ENCODE data around the gene AMH.
A peak's percentile ranks its signal among the peaks of the same experiment; 100 is the strongest.

Gene AMH

DNA sequence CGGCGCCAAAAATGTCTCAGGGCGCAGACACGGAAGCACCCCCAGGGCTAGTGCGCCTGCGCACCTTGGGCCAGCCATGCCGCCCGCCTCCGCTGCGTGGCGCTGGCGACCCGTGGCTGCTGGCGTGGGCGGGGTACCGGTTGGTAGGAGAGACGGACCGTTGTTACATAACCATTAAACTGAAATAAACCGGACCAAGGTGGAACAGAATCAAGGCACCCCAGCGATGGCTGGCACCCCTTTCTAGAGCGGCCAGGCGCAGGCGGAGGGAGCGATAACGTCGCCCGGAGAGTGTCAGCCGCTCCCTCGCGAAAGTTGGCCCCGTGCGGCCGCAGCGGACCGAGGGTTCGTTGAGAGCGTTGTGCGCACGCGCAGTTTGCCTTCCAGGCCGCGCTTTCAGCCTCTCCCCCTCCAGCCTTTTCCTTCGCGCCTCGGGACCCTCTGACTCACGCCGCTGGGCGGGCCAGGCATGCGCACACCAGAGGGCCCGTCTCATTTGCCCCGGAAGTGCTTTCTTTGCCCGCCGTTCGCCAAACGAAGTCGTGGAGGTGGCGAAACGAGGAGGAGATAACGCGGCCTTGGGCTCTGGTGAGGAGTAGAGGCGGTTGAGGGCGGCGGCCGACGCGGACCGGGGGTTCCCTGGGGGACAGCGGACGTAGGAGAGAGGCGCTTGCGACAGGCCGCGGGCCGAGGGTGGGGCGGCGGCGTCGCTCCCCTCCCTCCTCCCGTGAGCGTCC is 12.6 kb upstream of the AMH start, which contains the start of the genes PLEKHJ1 and SF3A2:
Gene PLEKHJ1 (minus strand): TSS at position 16 of the 737 bp plus-strand sequence. CDS start 81 bp downstream, outside the sequence.
Gene SF3A2 (plus strand): TSS at position 511 of the 737 bp plus-strand sequence. CDS start 6,595 bp downstream, outside the sequence.
- peak; percentile 98 for DNase-seq

DNA sequence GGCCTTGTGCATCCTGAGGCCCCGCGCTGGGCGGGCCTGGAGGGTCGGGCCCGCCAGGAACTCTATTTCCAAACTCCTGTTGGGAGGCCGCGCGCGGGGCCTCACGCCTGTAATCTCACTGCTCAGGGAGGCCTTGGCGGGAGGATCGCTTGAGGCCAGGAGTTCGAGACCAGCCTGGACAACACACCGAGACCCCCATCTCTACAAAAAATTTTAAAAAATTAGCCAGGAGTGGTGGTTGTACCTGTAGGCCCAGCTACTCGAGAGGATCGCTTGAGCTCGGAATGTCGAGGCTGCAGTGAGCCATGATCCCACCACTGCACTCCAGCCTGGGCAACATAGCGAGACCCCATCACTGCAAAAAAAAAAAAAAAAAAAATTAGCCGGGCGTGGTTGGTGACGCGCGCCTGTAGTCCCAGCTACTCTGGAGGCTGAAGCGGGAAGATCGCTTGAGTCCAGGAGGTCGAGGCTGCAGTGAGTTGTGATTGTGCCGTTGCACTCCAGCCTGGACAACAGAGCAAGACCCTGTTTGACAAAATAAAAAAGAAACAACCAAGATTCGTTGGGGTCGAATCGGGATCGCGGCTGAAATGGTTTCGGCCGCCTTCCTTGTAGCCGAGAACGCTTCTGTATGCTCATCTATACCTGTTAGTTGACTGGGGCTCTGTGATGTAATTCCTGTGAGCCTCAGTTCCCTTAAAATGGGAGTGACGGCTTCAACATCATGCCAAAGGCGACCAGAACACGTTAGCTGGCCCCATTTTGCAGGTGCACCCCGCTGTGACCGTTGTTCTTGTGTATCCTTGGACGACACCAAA is 11.9 kb upstream of the AMH start:
- DNase-seq, result no peak

DNA sequence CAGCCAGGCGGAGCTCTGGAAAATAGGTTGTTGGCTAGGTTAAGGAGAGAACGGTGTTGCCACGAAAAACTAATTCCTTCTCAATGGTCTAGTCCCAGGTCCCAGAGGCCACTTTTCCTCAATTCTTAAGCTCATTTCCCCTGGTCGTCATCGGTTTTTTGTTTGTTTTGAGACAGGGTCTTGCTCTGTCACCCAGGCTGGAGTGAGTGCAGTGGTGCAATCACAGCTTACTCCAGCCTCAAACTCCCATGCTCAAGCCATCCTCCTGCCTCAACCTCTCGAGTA is 11.3 kb upstream of the AMH start:
- no peak for DNase-seq

DNA sequence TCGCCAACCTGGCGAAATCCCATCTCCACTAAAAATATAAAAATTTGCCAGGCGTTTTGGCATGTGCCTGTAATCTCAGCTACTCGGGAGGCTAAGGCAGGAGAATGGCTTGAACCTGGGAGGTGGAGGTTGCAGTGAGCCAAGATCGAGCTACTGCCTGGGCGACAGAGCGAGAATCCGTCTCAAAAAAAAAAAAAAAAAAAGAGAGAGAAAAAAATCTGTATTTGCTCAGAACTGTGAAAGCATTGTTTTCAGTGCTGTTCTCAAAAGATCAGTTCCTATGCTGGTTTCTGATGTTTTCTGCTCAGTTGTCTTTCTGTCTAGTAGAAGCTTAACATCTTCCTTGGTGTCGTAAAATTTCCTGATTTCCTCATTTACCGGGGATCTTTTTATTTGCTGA is 9.9 kb upstream of the AMH start:
- no peak for DNase-seq

DNA sequence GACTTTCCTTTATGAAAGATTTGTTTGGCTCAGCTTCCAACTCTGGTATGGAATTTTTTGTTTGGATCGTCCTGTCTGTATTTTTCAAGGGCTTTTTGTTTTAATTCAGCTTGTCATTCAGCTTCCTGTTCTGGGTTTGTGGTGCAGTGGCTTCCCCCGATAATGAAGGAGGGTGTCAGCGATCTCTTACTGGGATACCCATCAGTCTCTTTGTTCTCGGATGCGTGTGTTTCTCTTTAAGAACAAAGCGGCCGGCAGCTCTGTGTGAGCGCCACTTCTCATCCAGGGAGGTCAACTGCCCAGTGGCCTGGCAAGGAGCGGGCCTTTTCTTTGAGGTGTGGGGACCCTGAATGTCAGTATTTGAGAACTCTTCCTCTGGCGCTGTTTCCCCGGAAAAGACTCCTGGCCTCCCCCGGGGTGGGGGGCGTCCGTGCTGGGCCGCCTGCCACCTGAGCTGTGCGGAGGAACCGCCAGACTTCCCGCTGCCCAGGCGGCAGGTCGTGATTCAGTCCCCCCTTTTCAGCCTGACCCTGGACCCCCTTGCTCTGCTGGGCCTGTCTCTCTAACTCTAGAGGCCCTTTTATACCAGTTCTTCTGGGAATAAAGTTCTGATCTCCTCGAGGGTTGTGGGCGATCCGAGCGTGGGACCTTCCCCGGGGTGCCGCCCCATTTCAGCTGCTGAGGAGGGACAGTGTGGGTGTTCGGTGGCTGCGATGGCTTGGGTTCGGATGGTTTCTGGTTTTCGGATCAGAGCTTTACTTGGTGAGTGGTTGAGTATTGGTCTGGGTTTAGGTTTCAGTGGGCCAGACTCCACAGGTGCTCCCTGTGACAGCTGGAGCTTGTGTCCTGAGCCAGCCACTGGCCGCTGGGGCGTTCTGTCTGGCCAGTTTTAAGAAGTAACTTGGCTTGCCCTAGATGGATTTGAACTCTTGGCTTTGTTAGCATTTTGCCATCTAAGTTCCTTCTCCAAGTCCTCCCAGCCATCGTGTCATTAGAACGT is 9.1 kb upstream of the AMH start:
- DNase-seq, result no peak

DNA sequence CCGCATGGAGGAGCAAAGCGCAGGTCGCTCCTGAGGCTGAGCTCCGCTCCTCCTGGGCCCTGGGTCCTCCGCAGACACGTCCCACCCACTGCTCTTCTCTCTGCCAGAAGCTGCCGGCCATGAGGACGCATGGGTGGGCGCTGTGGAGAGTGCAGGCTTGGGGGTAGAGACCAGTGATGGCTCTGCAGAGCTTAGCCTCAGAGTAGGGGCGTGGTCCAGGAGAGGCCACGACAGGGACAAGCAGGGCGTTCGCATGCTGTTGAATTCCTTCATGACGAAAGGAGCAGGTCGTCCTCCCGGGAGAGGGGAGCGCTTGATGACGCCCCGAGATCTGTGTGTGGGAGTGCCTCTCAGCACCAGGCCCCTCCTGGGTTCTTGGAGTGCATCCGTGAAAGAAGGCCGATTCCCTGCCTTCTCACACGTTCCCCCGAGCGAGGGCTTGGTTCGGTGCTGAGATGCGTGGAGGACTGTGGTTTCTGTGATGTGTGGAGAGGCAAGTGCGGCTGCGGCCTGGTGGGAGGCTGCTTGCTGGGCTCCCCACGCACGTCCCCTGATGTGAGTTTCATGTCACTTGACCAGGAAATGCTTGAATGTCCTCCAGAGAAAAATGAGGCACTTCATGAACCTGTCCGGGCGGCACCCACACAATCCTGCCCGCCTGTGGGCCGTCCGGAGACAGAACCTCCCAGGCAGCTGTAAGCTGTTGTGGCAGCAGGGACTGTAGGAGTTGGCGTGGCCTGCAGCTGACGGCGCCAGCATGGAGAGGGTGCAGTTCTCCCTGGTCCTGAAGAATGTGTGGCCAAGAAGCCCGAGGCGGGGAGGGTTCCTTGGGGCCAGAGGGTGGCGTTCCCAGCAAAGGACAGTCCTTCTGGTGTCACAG is 8.0 kb upstream of the AMH start:
- DNase-seq, result no peak

DNA sequence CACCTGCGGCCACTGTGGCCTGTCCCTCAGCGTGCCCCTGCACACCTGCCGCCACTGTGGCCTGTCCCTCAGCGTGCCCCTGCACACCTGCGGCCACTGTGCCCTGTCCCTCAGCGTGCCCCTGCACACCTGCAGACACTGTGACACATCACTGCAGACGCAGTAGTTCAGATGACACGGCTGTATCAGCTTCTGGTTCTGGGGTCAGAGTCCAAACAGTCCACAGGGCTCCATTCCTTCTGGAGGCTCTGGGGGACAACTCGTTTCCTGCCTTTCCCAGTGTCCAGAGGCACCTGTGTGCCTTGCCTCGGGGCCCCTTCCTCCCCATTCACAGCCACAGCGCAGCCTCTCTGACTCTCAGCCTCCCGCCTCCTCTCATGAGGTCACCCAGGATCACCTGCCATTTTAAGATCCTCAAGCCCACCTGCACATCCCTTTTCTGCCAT is 7.0 kb upstream of the AMH start:
- no peak for DNase-seq

DNA sequence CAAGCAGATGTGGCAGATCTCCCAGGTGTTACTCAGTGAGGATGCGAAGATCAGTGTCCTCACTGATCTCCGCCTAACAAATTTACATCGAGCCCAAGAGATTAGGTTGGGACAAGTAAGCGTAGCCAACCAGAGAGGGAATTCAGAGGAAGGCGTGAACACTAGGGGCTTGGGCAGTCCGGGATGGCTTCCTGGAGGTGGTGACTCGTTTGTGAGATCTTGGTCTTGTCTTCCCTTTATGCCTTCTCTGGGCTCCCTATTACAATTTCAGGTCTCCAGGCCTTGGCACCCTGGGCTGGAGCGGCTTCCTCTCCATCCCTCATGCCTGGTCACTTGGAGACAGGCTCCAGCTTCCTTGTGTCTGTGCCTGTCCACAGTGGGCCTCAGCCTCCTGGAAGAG is 6.3 kb upstream of the AMH start:
- no peak for DNase-seq

DNA sequence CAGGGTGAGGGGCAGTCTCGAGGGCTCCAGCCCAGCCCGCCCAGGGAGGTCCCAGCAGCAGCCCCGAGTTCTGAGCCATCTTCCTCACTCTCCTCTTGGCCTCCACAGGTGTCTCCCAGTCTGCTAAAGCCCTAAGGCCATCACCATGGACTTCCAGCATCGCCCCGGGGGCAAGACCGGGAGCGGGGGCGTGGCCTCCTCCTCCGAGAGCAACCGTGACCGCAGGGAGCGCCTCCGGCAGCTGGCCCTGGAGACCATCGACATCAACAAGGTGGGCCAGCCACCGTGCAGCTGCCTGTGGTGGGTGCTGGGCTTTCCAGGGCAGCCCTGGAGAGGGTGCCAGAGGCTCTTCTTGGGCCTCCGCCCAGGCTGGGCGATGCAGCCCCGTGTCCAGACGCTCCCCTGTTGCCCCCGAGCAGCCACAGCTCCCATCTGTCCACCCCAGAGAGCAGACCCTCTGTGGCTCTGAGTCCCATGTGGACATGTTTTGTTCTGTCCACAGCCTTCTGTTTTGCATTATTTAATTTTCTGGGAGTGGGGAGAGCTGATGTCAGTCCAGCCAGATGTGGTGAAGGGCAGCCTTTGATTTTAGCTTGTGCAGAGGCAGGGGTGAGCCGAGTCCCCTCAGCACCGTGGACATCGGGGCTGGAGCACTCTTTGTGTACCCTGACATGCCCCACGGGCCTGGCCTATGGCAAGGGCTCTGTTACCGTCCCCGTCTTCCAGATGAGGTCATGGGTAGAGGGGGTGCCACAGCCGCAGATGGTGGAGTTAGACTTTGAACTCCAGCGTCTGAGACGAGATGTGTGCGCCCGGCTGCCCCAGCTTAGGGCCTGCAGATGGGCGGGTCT is 5.6 kb upstream of the AMH start:
- DNase-seq, result no peak

DNA sequence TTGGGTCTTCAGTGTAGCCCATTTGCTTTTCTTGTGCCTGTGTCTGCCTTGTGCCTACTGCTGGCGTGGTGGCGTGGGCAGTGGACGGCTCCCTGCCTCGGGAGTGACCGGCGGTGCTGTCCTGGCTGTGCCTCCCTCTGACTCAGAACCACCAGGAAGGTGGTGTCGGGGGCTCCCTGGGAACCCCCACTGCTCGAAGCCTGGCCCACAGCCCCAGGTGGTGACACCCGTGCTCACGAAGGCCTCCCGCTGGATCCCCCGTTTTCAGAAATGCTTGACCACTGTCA is 5.1 kb upstream of the AMH start:
- no peak for DNase-seq

DNA sequence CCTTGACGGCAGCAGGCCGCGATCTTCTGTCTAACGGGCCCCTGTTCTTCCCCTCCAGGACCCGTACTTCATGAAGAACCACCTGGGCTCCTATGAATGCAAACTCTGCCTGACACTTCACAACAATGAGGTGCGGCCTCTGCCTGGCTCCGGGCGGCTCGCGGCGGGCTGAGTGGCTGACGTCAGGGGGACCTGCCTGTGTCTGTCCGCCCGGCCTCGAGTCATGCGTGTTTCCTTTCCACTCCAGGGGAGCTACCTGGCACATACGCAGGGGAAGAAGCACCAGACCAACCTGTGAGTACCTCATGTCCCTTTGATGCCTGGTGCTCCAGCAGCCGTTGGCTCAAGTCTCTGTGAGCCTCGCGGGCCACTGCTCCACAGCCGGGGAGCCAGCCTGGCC is 4.6 kb upstream of the AMH start:
- no peak for DNase-seq

DNA sequence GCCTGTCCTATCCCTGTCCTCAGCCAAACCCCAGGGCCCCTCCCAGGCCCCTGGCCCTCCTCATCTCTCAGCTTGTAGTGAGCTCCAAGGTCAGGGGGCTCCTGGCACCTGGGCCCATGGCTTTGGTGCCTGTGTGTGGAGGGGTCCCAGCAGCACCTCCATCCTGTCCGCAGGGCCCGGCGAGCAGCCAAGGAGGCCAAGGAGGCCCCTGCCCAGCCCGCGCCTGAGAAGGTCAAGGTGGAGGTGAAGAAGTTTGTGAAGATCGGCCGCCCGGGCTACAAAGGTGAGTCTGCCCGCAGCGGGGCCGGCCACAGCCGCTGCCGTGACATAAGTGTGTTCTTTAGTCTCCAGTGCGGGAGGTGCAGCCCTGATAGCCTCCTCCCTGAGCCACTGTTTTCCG is 3.9 kb upstream of the AMH start:
- no peak for DNase-seq

DNA sequence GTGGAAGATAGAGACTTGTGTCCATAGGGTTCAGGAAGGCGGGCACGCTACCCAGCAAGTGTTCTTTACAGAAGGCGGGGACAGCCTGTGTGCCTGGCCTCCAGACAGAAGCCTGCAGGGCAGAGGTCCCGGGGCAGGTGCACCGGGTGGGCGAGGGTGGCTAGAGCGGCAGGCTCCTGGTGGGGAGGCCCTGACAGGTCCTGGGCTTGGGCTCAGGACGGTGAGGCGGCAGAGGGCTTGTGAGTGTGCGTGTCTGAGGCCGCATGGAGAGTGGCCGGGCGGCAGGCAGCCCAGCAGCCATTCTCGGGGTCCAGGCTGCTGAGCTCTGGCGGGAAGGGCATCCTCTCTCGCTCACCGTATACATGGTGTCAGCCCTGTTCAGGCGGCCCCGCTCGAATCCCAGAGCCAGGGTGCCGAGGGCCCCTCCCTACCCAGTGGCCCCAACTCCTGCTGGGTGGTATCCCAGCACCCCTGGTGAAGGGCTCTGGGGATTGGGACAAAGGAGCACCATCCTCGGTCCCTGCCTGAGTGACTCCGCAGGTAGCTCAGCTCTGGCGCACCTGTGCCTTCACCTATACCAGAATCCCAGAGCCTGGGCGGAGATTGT is 3.0 kb upstream of the AMH start:
- DNase-seq, result no peak

DNA sequence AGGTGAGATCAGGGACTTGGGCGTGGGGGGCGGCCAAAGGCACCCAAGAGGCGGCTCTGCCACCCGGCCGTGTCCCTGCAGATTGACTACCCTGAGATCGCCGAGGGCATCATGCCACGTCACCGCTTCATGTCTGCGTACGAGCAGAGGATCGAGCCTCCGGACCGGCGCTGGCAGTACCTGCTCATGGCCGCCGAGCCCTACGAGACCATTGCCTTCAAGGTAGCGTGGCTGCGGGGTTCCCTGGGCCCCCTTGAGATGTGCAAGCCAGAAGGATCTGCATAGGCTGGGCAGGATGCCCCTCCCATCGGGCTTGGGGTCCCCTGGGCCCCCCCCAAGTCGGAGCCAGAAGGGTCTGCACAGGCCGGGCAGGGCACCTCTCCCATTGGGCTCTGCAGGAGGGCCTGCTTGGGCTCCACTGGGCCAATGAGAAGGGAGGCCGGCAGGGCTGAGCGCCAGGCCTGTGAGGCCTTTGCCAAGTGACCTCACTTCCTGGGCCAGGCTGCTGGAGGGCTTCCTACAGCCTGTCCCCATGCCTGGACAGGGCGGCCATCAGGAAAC is 2.2 kb upstream of the AMH start:
- DNase-seq, result no peak

DNA sequence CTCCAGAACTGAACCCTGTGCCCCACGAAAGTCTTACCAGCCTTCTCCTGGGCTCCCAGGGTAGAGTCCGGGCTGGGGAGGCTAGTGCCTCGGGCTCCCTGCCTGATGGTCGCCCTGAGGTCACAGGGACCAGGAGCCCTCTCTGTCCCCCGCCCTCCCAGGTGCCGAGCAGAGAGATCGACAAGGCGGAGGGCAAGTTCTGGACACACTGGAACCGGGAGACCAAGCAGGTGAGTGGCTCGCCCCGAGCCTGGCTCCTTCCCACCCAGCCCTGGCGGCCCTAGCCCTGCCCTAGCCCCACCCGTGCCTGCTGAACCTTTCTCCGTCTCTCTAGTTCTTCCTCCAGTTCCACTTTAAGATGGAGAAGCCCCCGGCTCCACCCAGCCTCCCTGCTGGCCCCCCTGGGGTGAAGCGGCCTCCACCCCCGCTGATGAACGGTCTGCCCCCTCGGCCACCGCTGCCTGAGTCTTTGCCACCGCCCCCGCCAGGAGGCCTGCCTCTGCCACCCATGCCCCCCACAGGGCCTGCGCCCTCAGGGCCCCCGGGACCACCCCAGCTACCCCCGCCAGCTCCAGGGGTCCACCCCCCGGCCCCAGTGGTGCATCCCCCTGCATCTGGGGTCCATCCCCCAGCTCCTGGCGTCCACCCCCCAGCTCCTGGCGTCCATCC is 1.6 kb upstream of the AMH start:
- no peak for DNase-seq

DNA sequence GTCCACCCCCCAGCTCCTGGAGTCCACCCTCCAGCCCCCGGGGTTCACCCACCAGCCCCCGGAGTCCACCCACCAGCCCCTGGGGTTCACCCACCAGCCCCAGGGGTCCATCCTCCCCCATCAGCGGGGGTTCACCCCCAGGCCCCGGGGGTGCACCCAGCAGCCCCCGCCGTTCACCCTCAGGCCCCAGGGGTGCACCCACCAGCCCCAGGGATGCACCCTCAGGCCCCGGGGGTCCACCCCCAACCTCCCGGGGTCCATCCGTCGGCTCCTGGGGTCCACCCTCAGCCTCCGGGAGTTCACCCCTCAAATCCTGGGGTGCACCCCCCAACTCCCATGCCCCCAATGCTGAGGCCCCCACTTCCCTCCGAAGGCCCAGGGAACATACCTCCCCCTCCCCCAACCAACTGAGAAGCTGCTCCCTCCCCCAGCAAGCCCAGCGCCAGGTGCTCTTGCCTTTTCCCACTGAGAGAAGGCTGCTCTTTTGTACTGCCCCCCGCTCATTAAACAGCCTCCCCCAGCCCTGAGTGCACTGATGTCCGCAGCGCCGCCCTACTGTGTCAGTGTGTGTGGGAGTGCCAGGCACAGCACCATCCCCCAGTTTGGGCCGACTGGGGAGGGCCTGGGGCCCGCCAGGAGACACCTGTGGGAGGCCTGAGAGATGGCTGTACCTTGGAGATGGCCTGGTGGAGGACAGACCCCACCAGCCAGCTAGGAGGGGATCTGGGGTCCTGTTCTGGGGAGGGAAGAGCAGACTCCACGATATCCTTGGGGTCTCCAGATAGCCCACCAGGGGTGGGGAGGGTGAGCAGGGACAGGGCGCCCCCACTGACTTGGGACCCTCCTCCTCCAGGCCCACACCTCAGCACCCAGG is 750 bp upstream of the AMH start:
- no peak for DNase-seq

DNA sequence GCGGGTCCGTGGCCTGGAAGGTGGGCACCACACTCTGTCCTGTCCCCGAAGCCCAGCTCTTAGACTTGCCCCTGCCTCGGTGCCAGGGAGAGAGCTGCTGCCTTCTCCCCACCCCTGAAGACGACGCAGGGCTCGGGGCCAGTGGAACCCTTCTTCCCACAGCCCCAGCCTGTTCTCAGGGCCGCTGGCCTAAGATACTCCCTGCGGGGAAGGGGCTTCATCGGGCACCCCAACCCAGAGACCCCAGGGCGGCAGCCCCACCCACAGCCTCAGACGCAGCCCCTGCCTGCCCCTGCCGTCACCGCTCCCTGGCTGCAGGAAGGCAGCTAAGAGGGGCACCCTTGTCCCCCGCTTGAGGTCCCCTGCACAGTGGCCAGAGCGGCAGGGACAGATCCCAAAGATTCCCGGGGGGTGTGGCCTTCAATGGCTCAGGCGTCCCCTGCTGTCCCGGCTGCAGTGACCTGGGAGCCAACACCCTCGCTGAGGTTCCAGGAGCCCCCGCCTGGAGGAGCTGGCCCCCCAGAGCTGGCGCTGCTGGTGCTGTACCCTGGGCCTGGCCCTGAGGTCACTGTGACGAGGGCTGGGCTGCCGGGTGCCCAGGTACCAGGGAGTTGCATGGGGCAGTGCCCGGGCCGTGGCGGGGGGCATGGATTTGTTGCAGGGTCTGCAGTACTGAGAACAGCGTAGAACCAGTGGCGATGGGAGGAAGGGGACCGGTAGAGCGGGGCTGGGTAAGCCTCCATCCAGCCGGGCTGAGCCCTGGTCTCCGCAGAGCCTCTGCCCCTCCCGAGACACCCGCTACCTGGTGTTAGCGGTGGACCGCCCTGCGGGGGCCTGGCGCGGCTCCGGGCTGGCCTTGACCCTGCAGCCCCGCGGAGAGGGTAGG is 1.0 kb downstream of the AMH start:
- no peak for DNase-seq

DNA sequence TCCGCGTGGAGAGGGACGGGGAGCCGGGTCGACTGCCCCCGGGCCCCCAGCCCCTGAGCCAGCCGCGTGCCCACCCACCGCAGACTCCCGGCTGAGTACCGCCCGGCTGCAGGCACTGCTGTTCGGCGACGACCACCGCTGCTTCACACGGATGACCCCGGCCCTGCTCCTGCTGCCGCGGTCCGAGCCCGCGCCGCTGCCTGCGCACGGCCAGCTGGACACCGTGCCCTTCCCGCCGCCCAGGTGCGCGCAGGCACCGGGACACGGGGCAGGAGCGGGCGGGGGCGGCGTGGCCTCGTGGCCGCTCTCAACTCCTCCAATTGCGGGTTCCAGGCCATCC is 1.6 kb downstream of the AMH start:
- DNase-seq, result no peak

All from NCI-H1092 (cell line).